GM18511 (cell line): ENCODE results near the gene BAZ1B.
"Not testable (repeated sequence)": the region's sequence is repeated elsewhere in the genome, so short reads cannot be mapped to it uniquely, and the experiment has no call there.

ENCODE experiments used
- ATAC-seq: cut with Tn5 transposase; IDR thresholded peaks from one replicate; pipeline ENCODE4 v1.9.1; 2021; ENCODE audit warnings: mild to moderate bottlenecking, moderate library complexity; ENCODE audit not compliant: unreplicated experiment

Gene BAZ1B

DNA sequence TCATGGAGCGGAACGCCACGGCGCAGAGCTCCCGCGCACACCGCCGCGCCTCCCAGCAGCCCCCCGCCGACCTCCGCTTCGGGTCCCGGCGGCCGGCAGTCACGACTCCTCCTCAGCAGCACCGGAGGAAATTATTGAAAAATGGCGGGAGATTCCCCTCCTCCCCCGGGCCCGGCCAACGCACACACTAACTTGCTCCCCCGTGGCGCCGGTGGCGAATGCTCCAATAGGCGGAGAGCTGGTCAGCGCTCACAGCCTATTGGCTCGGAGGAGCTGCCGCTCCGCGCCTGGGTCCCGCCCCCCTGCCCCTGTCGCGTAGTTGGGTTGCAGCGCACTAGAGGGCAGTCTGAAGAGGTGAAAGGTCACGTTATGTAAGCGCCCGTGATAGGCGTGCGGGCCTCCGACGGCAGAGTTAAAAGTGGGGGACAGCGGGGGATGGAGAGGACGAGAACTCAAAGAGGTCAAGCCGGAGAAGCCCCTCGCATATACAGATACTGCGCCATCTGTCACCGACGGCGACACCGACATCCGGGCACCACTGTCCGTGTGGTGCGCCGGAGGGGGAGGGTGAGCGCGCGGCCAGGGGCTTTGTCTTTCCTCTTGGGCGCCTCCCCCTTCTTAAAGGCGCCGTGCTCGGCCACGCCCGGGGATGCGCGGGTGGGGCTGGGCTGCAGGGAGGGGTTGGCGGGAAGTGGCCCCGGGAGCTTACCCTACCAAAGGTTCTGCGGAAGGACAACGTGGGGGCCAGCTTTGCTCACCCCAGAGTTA lies at the start of gene BAZ1B:
Gene BAZ1B, minus strand, starts transcription at position 189 of the 768 bp plus-strand sequence. CDS start 360 bp downstream, outside the sequence.
- ATAC-seq, result peak; percentile 89

DNA sequence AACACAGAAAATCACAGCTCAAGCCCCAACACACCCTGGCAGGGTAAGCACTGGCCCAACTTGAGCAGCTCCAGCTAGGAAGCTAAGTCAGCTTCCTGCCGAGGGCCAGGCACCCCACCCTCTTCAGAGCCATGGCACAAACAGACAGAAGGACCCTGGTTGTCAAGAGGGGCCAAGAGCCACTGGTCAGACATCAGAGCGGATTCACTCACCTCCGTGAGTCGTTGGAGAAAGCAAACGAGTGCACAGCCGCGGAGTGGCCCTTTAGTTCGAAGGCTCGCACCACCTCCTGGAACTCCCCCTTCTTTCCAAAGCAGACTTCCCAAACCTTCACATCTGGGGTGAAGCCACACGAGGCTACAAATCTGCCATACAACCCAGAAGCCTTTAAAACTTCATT lies 48.9 kb upstream of the BAZ1B start:
- ATAC-seq, result no peak

GRCh38 chr7:73570521-73570920 lies 48.4 kb upstream of the BAZ1B start:
- no peak for ATAC-seq

GRCh38 chr7:73569042-73569608 lies 47.0 kb upstream of the BAZ1B start:
- ATAC-seq, result no peak

GRCh38 chr7:73567846-73568685 lies 46.0 kb upstream of the BAZ1B start:
- ATAC-seq, result no peak

DNA sequence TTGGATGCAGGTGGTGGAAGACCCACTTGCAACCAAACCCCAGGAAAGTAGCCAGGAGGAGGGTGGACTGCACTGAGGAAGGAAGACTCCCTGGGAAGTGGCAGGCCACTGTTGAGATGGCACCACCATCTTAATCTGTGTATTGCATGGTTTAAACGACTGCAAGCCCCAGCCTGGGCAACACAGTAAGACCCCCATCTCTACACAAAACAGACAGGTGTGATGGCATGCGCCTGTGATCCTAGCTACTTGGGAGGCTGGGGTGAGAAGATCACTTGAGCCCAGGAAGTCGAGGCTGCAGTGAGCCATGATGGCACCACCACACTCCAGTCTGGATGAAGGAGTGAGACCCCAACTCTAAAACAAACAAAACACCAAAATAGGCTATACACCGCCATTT lies 45.0 kb upstream of the BAZ1B start:
- ATAC-seq, result no peak

DNA sequence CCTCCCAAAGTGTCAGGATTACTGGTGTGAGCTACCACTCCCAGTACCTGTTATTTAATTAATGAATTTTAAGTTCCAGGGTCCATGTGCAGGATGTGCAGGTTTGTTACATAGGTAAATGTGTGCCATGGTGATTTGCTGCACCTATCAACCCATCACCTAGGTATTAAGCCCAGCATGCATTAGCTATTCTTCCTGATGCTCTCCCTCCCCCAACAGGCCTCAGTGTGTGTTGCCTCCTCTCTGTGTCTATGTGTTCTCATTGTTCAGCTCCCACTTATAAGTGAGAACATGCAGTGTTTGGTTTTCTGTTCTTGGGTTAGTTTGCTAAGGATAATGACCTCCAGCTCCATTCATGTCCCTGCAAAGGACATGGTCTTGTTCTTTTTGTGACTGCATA lies 44.3 kb upstream of the BAZ1B start:
- ATAC-seq, result not testable (repeated sequence)

- no peak for ATAC-seq
Measured at GRCh38 chr7:73565675-73566340, 43.7 kb upstream of the BAZ1B start.

DNA sequence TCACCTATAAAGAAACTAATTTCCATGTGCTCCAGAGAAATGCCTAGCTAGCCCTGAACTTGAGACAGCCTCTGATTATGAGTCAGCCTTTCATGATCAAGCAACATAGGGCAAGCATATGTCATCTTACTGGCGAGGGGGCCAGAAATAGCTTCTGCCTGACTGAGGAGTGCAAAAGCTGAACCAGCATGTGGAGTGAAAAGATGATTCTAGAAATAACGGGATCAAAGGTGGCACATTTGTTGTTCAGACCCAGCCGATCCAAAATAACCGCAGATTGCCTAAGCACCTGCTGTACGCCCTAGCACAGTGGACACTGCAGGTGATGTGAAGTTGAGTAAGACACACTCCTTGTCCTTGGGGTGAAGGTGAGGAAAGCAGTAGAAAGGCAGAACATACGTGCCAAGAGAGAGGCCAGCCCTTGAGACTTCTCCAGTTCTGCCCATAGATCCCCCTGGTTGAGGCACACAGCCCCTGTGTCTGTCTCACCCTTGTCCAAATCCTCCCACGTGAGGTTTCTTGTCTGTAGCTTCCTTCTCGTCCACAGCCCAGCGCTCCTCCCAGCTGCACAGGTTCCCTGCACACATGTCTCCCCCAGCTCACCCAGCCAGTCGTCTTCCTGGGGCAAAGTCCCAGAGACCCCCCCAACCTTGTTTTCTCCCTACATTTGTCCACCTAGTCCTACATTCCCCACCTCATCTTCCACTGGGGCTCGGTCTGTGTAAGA lies 38.2 kb upstream of the BAZ1B start:
- ATAC-seq, result peak; percentile 30

- ATAC-seq, result peak; percentile 56
Measured at GRCh38 chr7:73557397-73558257, 35.5 kb upstream of the BAZ1B start, which contains the start of gene BCL7B. Gene BCL7B (minus strand): TSS chr7:73557690. CDS start chr7:73557578, 112 bp downstream.

GRCh38 chr7:73557108-73557396 lies 35.0 kb upstream of the BAZ1B start:
- ATAC-seq, result peak; percentile 88

DNA sequence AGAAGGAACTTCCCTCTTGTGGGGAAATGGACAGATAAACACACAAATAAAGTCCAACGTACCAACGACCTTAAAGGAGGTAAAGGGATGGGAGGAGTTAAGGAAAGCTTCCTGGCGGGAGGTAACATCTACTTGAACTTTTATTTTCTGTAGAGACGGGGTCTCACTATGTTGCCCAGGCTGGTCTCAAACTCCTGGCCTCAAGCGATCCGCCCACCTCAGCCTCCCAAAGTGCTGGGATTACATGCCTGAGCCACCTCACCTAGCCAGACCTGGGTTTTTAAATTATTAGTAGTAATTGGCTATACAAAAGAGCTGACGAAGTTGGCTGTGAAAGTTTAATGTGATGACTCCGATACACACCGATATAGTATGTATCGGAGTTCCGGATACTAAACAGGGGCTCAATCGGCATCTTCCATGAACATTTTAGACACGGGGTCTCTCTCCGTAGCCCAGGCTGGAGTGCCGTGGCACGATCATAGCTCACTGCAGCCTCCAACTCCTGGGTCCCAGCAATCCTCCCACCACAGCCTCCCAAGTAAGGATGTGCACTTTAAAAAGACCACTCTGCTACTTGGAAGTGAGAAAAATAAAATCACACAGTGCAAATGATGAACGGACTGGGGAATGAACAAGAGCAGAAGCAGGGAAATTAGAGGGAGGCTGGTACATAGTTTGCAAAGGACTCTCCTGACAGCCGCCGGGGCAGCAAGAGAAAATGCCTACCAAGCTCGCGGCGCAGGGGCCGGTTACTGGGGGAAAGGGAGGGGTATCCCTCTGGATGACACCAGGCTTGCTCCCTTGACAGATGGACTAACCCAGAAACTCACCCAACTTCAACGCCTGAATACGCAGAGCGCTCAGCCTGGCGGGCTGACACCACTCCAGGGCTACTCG lies 34.4 kb upstream of the BAZ1B start:
- no peak for ATAC-seq

- ATAC-seq, result no peak
Measured at GRCh38 chr7:73555411-73555982, 33.4 kb upstream of the BAZ1B start.

DNA sequence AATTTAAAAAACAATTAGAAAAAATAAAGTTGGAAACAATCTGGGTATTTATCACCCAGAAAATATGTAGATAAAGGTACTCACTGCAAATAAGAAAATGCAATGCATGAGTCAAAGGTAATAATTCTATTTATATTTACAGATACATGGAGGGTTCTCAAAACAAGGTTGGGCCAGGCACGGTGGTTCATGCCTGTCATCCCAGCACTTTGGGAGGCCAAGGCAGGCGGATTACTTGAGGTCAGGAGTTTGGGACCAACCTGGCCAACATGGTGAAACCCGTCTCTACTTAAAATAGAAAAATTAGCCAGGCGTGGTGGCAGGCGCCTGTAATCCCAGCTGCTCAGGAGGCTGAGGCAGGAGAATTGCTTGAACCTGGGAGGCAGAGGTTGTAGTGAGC lies 28.0 kb upstream of the BAZ1B start:
- not testable (repeated sequence) for ATAC-seq

DNA sequence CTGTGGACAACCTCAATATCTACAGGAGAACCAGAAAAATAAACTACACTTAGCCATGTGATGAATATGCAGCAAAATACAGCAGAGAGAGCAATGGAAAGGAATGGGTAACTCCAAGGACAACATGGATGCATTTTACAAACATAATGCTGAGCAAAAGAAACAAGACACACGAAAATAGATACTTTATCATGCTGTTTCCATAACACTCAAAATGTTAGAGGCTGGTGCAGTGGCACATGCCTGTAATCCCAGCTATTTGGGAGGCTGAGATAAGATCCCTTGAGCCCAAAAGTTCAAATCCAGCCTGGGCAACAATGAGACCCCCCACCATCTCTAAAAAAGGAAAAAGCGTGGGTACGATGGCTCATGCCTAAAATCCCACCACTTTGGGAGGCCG lies 27.1 kb upstream of the BAZ1B start:
- ATAC-seq, result no peak

DNA sequence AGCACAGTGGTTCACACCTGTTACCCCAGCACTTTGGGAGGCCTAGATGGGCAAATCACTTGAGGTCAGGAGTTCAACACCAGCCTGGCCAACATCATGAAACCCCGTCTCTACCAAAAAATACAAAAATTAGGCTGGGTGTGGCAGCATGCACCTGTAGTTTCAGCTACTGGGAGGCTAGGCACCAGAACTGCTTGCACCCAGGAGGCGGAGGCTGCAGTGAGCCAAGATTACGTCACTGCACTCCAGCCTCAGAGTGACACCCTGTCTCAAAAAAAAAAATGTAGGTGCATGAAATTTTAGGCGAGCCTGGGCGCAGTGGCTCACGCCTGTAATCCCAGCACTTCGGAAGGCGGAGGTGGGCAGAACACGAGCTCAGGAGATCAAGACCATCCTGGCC lies 25.7 kb upstream of the BAZ1B start:
- ATAC-seq, result no peak

- ATAC-seq, result no peak
Measured at GRCh38 chr7:73544678-73545077, 22.6 kb upstream of the BAZ1B start.

DNA sequence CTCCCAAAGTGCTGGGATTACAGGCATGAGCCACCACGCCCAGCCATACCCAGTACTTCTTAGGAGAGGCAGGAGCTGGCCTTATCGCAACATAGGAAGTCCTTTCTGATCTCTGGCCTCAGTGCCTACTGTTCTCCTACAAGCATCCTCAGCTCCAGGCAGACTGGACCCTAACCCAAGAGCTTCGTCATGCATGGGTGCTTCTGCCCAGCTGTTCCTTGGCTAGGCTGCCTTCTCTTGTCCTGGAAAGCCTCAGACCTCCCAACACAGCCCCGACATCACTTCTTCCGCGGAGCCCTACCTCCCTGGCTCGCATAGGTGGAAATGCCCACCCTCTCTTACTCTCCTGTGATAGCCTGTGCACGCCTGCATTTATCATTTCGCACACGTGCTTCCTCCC lies 19.6 kb upstream of the BAZ1B start:
- no peak for ATAC-seq
